Stimulated activated naive CD8-positive, alpha-beta T cell treated with anti-CD3 and anti-CD28 coated beads, Interleukin-15, amount 100 ng/mL, for 72 hours (primary cell): ENCODE results near the gene C2orf68.
"Not testable (repeated sequence)": the region's sequence is repeated elsewhere in the genome, so short reads cannot be mapped to it uniquely, and the experiment has no call there.

ENCODE experiments used
- ATAC-seq: fragments of 150-1000 bp; cut with Tn5 transposase; 2 replicates; pipeline ENCODE4 v1.10.0; 2021; ENCODE audit warnings: mild to moderate bottlenecking, moderate library complexity
- DNase-seq, 2 donors: peaks; one replicate each; pipeline ENCODE4 v3.0.0; 2021 to 2022
- H3K27ac Mint-ChIP-seq, 2 donors: one replicate each; pipeline ENCODE4 v1.8.0; 2022; ENCODE audit warnings: mild to moderate bottlenecking in 2 of 2, mixed read lengths in 2 of 2, moderate library complexity in 2 of 2
- H3K27me3 Mint-ChIP-seq: one replicate; pipeline ENCODE4 v1.8.0; 2022; ENCODE audit warnings: mixed read lengths
- H3K4me1 Mint-ChIP-seq: one replicate; pipeline ENCODE4 v1.8.0; 2022; ENCODE audit warnings: mild to moderate bottlenecking, mixed read lengths
- H3K4me3 Mint-ChIP-seq, 2 donors: one replicate each; pipeline ENCODE4 v1.8.0; 2022; ENCODE audit warnings: mild to moderate bottlenecking in 2 of 2, mixed read lengths in 2 of 2, moderate library complexity in 1 of 2
- H3K9me3 Mint-ChIP-seq, 2 donors: one replicate each; pipeline ENCODE4 v1.8.0; 2022; ENCODE audit warnings: mixed read lengths in 2 of 2

C2orf68 gene

DNA sequence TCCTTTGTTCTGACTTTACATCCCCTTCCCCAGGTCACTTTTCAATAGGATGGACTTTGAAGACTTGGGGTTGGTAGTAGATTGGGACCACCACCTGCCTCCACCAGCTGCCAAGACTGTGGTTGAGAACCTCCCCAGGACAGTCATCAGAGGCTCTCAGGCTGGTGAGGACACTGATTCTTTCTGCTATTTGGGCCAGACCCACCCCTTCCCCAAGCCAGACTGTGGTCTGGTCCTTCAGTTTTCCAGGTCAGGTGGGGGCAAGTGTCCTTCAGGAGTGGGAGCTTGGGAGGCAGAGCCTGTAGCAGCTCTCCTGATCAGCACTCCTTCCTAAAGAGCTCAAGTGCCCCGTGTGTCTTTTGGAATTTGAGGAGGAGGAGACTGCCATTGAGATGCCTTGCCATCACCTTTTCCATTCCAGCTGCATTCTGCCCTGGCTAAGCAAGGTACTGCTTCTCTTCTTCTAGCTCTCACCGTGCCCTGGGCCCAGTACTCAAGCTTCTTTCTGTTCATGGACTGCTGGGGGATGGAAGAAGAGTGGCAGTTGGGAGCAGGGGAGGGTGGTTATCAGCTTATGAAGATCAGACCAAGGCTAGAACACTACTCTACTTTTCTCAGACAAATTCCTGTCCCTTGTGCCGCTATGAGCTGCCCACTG lies 15.3 kb downstream of the C2orf68 start:
- ATAC-seq (no peak), DNase-seq (no peak)
- H3K9me3 Mint-ChIP-seq: no peaks in the 10 kb centered on the region
- peak overlapping the region; percentile 19 to 67 for H3K27ac Mint-ChIP-seq
- peak overlapping the region; percentile 93 to 100 for H3K4me3 Mint-ChIP-seq
- peaks cover 70% of the 10 kb centered on the region for H3K4me1 Mint-ChIP-seq
- no peaks in the 10 kb centered on the region for H3K27me3 Mint-ChIP-seq

DNA sequence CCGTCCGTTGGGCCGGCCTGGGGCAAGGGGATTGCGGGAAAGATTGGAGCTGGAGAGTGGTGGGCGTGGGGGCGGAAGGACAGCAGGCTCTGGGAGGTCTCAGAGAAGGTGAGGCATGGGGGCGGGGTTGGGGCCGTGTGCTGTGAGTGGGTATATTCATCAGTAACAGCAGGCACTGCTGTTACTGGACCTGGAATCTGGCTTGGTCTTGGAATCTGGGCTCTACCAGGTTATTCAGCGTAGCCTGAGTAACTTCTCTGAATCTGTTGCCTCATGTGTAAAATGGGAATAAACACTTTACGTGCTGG lies 15.9 kb downstream of the C2orf68 start:
- DNase-seq: no peak
- H3K9me3 Mint-ChIP-seq: no peaks in the 10 kb centered on the region
- no peaks in the 10 kb centered on the region for H3K27me3 Mint-ChIP-seq
- H3K4me1 Mint-ChIP-seq: peaks cover 64% of the 10 kb centered on the region
- peak overlapping the region; percentile 94 to 99 for H3K27ac Mint-ChIP-seq
- peak; percentile 32 for ATAC-seq
- peak overlapping the region; percentile 93 to 100 for H3K4me3 Mint-ChIP-seq

DNA sequence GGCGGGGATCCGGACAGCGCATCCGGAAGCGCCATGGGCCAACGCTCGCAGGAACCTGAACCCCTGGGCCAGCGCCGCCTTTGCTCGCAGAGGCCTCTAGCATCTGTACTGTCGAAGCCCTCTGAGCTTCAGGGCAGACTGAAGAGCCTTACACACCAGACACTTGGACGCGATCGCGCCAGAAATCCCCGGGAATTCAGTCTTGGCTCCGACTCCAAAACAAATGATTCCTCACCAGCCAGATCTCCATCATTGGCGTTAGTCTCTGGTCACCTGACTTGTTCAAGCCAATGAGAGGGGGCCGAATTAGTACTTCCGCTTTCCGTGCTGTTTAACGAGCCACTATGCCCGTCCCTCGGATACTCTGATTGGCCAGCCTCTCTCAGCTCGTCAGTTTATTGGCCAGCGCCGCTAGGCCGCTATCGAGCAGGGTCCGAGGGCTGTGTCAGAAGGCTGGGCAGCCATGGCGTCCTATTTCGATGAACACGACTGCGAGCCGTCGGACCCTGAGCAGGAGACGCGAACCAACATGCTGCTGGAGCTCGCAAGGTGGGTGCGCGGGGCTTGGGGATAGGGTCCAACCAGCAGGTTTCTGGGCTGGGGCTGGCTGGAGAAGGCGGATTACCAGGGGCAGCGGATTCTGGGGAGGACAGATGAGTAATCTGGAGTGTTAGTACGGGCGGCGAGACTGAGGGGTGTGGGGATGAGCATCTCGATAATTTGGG lies 16.4 kb downstream of the C2orf68 start, which contains the start of gene RNF181:
TSS of gene RNF181 (plus strand) at position 445 of the 725 bp plus-strand sequence. CDS start at position 464, 19 bp downstream.
- peak within 1 kb of the TSS; percentile 93 to 100 for H3K4me3 Mint-ChIP-seq
- peak within 1 kb of the TSS; percentile 94 to 99 for H3K27ac Mint-ChIP-seq
- DNase-seq (peak; percentile 87 to 93), ATAC-seq (peak; percentile 99)
- no peaks in the 10 kb centered on the region for H3K9me3 Mint-ChIP-seq
- peaks cover 62% of the 10 kb centered on the region for H3K4me1 Mint-ChIP-seq
- no peaks in the 10 kb centered on the region for H3K27me3 Mint-ChIP-seq

DNA sequence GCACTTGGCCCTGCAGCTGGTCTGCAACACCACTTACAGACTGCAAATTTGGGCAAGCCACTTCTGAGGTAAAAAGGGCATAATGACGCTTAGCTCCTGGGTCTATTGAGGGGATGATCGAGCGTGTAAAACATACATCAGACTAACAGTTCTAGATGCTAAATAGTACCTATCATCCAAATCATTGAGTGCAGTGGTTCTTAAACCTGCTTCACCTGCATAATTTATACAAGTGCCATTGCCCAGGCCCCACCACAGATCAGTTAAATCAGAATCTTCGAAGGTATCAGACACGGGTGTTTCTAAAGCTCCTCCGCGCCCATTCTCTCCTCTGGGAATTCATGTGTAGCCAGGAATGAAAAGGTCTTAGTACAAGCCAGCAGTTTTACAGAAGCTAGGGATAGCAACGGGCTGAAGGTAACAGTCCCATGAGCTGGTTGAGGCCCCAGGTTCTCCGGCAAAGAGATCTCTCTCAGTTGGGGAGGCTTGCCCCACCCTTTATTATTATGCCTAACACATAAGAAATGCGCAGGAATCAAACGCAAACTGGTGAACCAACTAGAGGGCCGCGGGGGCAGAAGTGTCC lies 17.1 kb downstream of the C2orf68 start:
- peak overlapping the region; percentile 93 to 100 for H3K4me3 Mint-ChIP-seq
- no peaks in the 10 kb centered on the region for H3K9me3 Mint-ChIP-seq
- peak overlapping the region; percentile 89 to 99 for H3K27ac Mint-ChIP-seq
- H3K4me1 Mint-ChIP-seq: peaks cover 62% of the 10 kb centered on the region
- ATAC-seq (no peak), DNase-seq (no peak)
- no peaks in the 10 kb centered on the region for H3K27me3 Mint-ChIP-seq

DNA sequence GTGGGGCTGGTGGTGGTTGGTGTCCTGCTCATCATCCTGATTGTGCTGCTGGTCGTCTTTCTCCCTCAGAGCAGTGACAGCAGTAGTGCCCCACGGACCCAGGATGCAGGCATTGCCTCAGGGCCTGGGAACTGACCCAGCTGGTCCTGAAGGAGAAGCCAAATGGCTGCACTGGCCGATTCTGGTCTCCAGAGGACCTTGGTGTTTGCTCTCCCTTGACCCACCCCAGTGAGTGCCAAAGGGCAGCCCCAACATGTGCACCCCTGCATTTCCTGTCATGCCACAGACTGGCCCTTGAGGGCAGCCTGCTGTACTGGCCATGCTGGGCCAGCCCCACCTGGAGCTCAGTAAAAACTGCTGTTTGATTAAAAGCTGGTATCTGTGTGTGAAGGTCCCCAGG lies 18.8 kb downstream of the C2orf68 start:
- Mint-ChIP-seq H3K4me3 (no peak overlapping the region), H3K27me3 (no peaks in the 10 kb centered on the region), H3K4me1 (peaks cover 57% of the 10 kb centered on the region), H3K9me3 (no peaks in the 10 kb centered on the region), H3K27ac (no peak overlapping the region)
- ATAC-seq: no peak
- DNase-seq: no peak

DNA sequence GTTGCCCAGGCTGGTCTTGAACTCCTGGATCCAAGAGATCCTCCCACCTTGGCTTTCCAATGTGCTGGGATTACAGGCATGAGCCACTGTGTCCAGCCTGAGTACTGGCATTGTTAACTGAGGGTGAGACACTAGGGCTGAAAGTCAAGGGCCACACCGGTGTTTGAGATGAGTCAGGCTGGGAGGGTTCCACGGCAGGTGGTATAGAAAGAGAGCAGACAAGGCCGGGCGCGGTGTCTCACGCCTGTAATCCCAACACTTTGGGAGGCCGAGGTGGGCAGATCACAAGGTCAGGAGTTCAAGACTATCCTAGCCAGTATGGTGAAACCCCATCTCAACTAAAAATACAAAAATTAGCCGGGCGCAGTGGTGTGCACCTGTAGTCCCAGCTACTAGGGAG lies 19.6 kb downstream of the C2orf68 start:
- peaks cover 58% of the 10 kb centered on the region for H3K4me1 Mint-ChIP-seq
- H3K27me3 Mint-ChIP-seq, H3K4me3 Mint-ChIP-seq, ATAC-seq, H3K27ac Mint-ChIP-seq, H3K9me3 Mint-ChIP-seq, DNase-seq: not testable (repeated sequence)

DNA sequence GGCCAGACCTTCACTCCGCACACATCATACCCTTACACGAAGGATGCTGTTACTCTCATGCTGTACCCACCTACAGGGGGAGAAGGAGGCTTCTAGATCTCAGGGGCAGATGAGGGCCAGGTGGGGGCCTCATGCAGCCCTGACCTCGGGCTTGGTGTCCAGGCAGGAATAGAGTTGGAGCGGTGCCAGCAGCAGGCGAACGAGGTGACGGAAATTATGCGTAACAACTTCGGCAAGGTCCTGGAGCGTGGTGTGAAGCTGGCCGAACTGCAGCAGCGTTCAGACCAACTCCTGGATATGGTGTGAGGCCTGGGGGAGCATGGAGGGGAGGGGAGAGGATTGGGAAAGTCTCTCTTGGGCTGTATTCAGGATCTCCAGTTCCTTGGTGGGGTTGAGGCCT lies 20.3 kb downstream of the C2orf68 start:
- Mint-ChIP-seq H3K27ac (peak overlapping the region in 1 of 2 donors; percentile 3), H3K4me3 (no peak overlapping the region), H3K27me3 (no peaks in the 10 kb centered on the region), H3K9me3 (no peaks in the 10 kb centered on the region), H3K4me1 (peaks cover 52% of the 10 kb centered on the region)
- DNase-seq (no peak), ATAC-seq (no peak)

DNA sequence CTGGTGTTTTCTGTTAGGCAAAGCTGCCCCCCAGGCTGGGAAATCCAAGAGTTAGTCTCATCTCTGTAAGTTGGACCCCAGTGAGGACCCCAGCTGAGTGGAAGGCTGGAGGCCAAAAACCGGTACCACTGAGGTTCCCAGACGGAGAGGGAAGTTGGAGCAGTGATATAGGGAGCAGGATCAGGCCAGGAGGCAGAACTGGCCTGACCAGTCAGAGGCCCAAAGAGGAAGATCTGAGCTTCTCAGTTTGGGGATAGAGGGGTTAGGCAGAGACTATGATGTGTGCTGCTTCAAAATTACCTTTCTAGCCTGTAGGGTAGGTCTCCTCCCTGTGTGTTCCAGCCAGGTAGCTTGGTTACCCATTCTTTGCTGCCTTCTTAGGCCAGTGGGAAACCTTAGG lies 20.9 kb downstream of the C2orf68 start:
- H3K9me3 Mint-ChIP-seq: no peaks in the 10 kb centered on the region

DNA sequence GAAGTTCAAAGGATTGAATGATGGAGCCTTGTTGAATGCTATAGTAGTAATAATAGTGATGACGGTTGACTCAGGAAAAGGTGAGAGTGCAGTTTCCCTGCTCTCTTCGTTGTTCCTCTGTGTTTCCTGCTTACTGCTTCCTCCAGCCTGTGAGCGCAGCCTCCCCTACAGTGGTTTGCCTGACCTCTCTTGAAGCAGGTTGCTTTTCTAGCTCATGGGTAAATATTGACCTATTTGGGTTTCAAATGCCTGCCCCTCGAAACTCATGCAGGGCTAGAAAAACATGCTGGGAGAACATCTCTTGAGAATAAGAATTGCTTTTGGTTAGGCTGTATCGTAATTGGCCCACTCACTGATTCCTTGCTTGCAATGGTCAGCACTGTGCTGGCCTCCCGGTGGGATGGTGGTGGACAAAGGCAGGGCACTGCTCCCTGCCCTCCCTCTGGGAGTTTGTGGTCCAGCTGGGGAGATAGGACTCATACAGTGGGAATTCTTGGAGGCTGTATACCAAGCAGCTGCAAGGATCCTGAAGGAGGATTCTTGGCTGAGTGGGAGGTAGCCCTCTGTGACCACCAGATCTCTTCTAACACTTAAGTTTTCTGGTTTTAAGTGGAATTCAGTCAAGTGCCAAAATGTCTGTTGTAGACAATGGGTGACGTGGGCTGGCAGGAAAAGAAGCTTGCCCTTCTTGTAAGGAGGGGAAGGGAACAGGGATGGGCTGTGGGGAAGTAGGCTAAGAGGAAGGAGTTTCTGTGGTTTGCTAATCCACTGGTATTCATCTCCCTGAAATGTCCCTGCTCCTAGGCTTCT lies 21.7 kb downstream of the C2orf68 start:
- Mint-ChIP-seq H3K4me3 (no peak overlapping the region), H3K27me3 (no peaks in the 10 kb centered on the region), H3K27ac (peak overlapping the region in 1 of 2 donors; percentile 81), H3K9me3 (no peaks in the 10 kb centered on the region), H3K4me1 (peaks cover 51% of the 10 kb centered on the region)
- DNase-seq (no peak), ATAC-seq (no peak)

More for the DNA sequence above, 20.9 kb downstream of the C2orf68 start:
- DNase-seq (no peak), ATAC-seq (no peak)
- H3K27ac Mint-ChIP-seq: no peak overlapping the region
- no peak overlapping the region for H3K4me3 Mint-ChIP-seq
- peaks cover 48% of the 10 kb centered on the region for H3K4me1 Mint-ChIP-seq
- no peaks in the 10 kb centered on the region for H3K27me3 Mint-ChIP-seq

DNA sequence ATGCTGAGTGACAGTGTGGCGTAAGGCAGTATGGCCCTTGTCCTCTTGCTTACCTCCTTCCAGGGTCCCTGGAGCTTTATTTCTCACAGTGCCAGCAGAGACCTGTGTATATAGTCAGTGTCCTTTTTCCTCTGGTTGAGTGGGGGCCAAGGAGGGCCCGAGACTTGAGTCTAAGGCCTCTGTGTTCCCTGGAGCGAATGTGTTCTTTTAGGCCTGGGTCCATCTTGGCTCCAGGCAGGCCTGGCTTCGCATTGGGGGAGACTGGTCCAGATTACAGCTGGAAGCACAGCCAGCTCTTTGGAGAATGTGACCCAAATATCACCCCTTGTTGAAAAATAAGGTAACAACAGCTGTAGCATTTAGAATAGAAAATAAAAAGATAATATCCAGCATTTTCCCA lies 22.7 kb downstream of the C2orf68 start:
- no peak for DNase-seq
- no peak overlapping the region for H3K4me3 Mint-ChIP-seq
- H3K27me3 Mint-ChIP-seq: no peaks in the 10 kb centered on the region
- H3K9me3 Mint-ChIP-seq: no peaks in the 10 kb centered on the region
- H3K4me1 Mint-ChIP-seq: peaks cover 51% of the 10 kb centered on the region
- no peak overlapping the region for H3K27ac Mint-ChIP-seq
- ATAC-seq: no peak

DNA sequence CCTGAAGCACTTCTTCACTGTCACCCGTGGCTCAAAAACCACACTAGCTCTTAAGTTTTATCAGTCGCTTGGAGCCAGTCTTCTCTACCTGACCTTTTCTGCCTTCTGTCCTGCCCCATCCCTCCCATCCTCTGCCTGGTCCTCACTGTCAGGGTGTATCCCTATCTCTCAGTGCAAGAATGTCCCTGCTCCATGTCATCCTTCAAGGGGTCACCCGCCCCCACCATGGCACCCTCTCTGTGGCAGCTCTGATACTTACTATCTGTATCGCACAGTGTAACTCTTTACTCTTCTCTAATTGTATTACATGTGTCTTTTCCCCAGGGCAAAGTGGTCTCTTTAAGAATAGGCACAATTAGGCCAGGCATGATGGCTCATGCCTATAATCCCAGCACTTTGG lies 23.2 kb downstream of the C2orf68 start:
- no peaks in the 10 kb centered on the region for H3K9me3 Mint-ChIP-seq
- no peaks in the 10 kb centered on the region for H3K27me3 Mint-ChIP-seq
- DNase-seq (no peak), ATAC-seq (no peak)
- peaks cover 51% of the 10 kb centered on the region for H3K4me1 Mint-ChIP-seq
- H3K4me3 Mint-ChIP-seq: no peak overlapping the region
- peak overlapping the region in 1 of 2 donors; percentile 14 for H3K27ac Mint-ChIP-seq

DNA sequence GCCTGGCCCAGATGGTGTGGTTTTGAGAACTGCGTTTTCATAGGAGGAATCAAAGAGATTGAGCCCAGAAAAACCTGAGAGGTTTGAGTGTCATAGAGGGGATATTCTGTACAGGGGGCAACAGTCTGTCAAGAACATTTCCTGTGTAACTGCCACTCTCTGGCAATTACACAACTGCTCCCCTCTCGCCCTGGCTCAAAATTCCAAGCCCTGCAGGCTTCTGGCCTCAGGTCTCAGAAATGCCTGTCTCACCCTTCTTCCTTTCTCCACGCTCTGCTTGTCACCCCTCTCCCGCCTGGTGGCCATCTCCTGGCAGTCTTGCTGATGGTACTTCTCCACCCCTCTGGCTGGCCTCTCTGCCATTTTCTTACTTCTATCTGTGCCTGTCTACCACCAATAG lies 23.6 kb downstream of the C2orf68 start:
- Mint-ChIP-seq H3K27ac (peak overlapping the region in 1 of 2 donors; percentile 14), H3K27me3 (no peaks in the 10 kb centered on the region), H3K4me1 (peaks cover 53% of the 10 kb centered on the region), H3K4me3 (no peak overlapping the region), H3K9me3 (no peaks in the 10 kb centered on the region)
- ATAC-seq (no peak), DNase-seq (no peak)

DNA sequence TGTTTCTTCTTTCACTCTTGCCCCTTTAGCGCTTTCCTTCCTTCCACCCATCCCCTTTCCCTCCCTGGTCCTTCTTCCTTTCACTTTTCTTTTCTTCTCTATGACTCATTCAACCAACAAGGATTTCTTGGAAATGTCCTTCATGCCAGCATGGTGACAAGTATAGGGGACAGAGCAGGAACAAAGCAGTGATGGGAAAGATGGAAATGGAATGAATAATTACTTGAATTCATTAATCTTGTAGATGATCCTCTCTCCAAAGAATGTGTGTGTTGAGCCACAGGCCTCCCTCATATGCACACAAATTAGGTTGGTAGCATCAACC lies 26.1 kb downstream of the C2orf68 start:
- Mint-ChIP-seq H3K27me3 (no peaks in the 10 kb centered on the region), H3K27ac (peak overlapping the region in 1 of 2 donors; percentile 88), H3K4me1 (peaks cover 64% of the 10 kb centered on the region), H3K4me3 (peak overlapping the region; percentile 82 to 87), H3K9me3 (no peaks in the 10 kb centered on the region)
- DNase-seq (no peak), ATAC-seq (no peak)

DNA sequence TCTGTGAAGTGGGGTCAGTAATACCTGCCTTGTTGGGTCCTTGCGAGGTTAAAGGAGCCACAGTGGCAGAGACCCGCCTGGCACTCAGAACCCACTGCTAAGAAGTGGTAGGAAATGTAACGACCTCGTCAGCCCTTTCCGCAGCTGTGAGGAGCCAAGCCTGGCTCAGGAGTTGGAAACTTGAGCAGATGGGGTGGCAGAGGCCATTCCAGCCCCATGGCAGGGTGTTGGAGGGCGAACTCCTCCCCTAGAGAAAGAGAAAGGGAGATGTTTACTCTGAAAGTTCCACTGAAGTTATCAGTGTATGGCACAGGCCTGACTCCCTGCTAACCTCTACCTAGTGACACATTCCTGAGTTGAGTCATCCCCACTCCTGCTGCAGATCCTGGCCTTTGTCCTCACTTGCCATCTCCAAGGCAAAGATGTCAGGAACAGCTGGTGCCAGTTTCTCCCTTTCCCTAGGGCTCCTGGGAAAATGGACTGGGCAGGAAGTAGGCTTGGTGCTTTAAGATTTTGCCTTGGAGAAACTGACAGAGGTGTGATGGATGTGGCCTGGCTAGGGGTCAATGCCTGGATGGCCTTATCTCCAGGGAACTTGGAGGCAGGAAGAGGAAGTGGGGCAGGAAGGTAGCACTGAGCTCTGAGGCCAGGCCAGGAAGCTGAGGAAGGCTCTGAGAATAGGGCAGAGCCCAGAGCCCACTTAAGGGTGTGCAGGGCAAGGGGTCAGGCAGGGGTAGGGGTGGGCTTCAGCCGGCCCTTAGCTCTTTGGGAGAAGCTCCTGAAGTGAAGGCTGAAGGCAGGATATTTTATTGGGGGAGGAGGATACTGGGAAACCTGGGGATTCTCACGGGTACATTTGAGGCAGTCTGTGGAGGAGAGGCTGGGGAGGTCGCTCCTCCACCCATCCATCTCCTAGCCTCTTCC lies 26.7 kb downstream of the C2orf68 start:
- Mint-ChIP-seq H3K4me3 (peak overlapping the region; percentile 82 to 87), H3K27me3 (no peaks in the 10 kb centered on the region), H3K4me1 (peaks cover 66% of the 10 kb centered on the region), H3K27ac (peak overlapping the region; percentile 81 to 88), H3K9me3 (no peaks in the 10 kb centered on the region)
- DNase-seq (peak; percentile 15 to 26), ATAC-seq (peak; percentile 76)
